Posterior vena cava (tissue), 2 donors: ENCODE measurements around the gene STK32B. TPM values are rescaled to one million over a fixed set of nuclear protein-coding genes. Genes with fewer than 3 reads are reported as not detected.
"Not testable (repeated sequence)": the region's sequence is repeated elsewhere in the genome, so short reads cannot be mapped to it uniquely, and the experiment has no call there.

Source experiments
- DNase-seq: peaks from one replicate; pipeline ENCODE4 v3.0.0-alpha.2; 2020; ENCODE audit warnings: low spot score
- intact Hi-C, 2 donors: fragments of 100-400 bp; cut with DNase I; formaldehyde crosslinking; loops; one replicate each; pipeline versions ENCODE4 v1.14.1 to v1.14.2; 2022 to 2023
- total RNA-seq, 2 donors: library from RNA; stranded (reverse); fragmentation: NEBNext Ultra II Directional; extraction: Animal tissue kit (Norgen Biotek cat#: 25700); gene quantifications; one replicate each; pipeline ENCODE4 v1.2.1, GENCODE V29; 2021
- donor health status: DM: yes; HTN: yes; CAD: no.
- donor health status: DM: yes; HTN: yes; CAD: no.

The STK32B gene
- total RNA-seq, 2 donors from 2014 or later = 3.1 to 3.5 TPM

GRCh38 chr4:5433196-5433595 is 381.9 kb downstream of the STK32B start:
- intact Hi-C loops = no loop called here
- no peak for DNase-seq

GRCh38 chr4:5435201-5435600 is 383.9 kb downstream of the STK32B start:
- intact Hi-C loops = no loop called here

GRCh38 chr4:5435823-5436222 is 384.5 kb downstream of the STK32B start:
- intact Hi-C loops = no loop called here

More at GRCh38 chr4:5435201-5435600, 383.9 kb downstream of the STK32B start:
- no peak for DNase-seq

GRCh38 chr4:5443976-5444802 is 392.9 kb downstream of the STK32B start:
- intact Hi-C loops = not testable (repeated sequence)

More at GRCh38 chr4:5435823-5436222, 384.5 kb downstream of the STK32B start:
- DNase-seq = no peak

GRCh38 chr4:5444918-5445517 is 393.7 kb downstream of the STK32B start:
- DNase-seq = no peak
- intact Hi-C loops = no loop called here

More at GRCh38 chr4:5443976-5444802, 392.9 kb downstream of the STK32B start:
- not testable (repeated sequence) for DNase-seq

- intact Hi-C loops = no loop called here
- DNase-seq = no peak
Observed at GRCh38 chr4:5446595-5447226, 395.4 kb downstream of the STK32B start.

GRCh38 chr4:5447755-5448154 is 396.5 kb downstream of the STK32B start:
- intact Hi-C loops = no loop called here
- no peak for DNase-seq

GRCh38 chr4:5448221-5448620 is 396.9 kb downstream of the STK32B start:
- intact Hi-C loops = no loop called here
- no peak for DNase-seq

GRCh38 chr4:5451243-5451642 is 400.0 kb downstream of the STK32B start:
- intact Hi-C loops = no loop called here
- no peak for DNase-seq

GRCh38 chr4:5452156-5452555 is 400.9 kb downstream of the STK32B start:
- intact Hi-C loops = no loop called here

GRCh38 chr4:5455003-5455585 is 403.8 kb downstream of the STK32B start:
- DNase-seq = no peak
- intact Hi-C loops = no loop called here

More at GRCh38 chr4:5452156-5452555, 400.9 kb downstream of the STK32B start:
- no peak for DNase-seq

GRCh38 chr4:5456296-5456845 is 405.1 kb downstream of the STK32B start:
- intact Hi-C loops = no loop called here
- no peak for DNase-seq

- intact Hi-C loops = no loop called here
- DNase-seq = no peak
Observed at GRCh38 chr4:5458676-5459075, 407.4 kb downstream of the STK32B start.

GRCh38 chr4:5459236-5459635 is 408.0 kb downstream of the STK32B start:
- intact Hi-C loops = no loop called here
- no peak for DNase-seq

GRCh38 chr4:5460106-5460801 is 409.0 kb downstream of the STK32B start:
- intact Hi-C loops = no loop called here
- no peak for DNase-seq

GRCh38 chr4:5461477-5461876 is 410.2 kb downstream of the STK32B start:
- DNase-seq = no peak
- intact Hi-C loops = no loop called here

- intact Hi-C loops = no loop called here
- no peak for DNase-seq
Observed at GRCh38 chr4:5462254-5462835, 411.1 kb downstream of the STK32B start.

- DNase-seq = no peak
- intact Hi-C loops = no loop called here
Observed at GRCh38 chr4:5462896-5463295, 411.6 kb downstream of the STK32B start.

- no peak for DNase-seq
- intact Hi-C loops = no loop called here
Observed at GRCh38 chr4:5463361-5463760, 412.1 kb downstream of the STK32B start.
